ENCODE results near the gene CATSPERZ. TPM values are rescaled to one million over a fixed set of nuclear protein-coding genes. Genes with fewer than 3 reads are reported as not detected.

The CATSPERZ gene
- total RNA-seq, 1 donor from 2014 or later = not detected

DNA sequence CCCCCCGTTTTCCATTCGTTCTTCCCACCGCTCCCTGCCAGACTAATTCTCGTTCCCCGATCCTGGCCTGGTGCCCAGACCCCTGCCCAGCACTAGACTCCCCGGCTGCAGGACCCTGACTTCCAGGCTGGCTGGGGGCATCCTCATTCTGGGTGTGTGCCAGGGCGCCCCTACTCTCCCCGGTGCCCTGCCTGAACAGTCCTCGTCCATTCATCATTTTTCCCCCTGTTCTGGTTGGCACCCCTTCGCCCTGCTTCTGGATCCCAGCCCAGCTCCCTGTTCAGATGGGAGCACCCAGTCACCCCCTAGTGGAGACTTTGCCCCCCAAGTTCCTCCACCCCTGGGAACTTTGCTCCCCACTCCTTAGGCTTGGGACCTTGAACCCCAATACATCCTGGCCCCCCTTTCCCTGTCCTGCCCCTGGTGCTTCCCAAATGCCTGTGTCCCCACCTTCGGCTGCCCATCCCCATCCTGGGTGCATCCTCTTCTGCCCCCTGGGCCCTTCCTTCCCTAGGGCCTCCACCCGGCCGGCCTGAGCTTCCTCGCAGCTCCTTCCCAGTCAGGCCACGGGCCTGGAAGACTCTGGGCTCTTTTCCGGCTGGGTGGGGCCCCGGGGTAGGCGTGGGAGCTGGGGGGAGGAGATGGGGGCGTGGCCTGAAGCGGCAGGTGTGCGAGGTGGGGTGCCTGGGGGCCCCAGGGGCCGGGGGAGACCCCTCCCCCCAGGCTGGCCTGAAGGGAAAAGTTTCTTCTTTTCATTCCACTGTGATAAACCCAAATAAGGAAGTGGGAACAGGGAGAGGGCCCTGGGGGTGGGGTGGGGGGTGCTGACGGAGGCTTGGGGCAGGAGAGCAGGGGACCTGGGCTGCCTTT is 47.9 kb upstream of the CATSPERZ start:
- Histone ChIP-seq H3K27ac (peak overlapping the region; percentile 78), H3K27me3 (no peaks in the 10 kb centered on the region), H3K4me1 (peaks cover 35% of the 10 kb centered on the region), H3K9me3 (no peaks in the 10 kb centered on the region), H3K4me3 (peak overlapping the region; percentile 85 to 88), H3K36me3 (peaks cover 0 to 17% of the 10 kb centered on the region in 2 donors)
- DNase-seq (ENCODE audit: extremely low spot score in 2 of 2) = no peak
- intact Hi-C loops (cut with DNase I) = no loop called here
- TF ChIP-seq POLR2AphosphoS5 (IDR thresholded peaks at IDR 0.05; ENCODE audit: insufficient read depth in 1 of 2, low read depth in 1 of 2) (peak in 1 of 2 donors; percentile 32), POLR2A (IDR thresholded peaks at IDR 0.05) (no peak)

- Histone ChIP-seq H3K4me1 (peaks cover 35% of the 10 kb centered on the region), H3K27ac (peak overlapping the region; percentile 78), H3K36me3 (peaks cover 0 to 17% of the 10 kb centered on the region in 2 donors), H3K4me3 (peak overlapping the region in 1 of 2 donors; percentile 85), H3K27me3 (no peaks in the 10 kb centered on the region), H3K9me3 (no peaks in the 10 kb centered on the region)
- intact Hi-C loops (cut with DNase I) = no loop called here
- DNase-seq (ENCODE audit: extremely low spot score in 2 of 2) = no peak
- TF ChIP-seq, protein P1, sequence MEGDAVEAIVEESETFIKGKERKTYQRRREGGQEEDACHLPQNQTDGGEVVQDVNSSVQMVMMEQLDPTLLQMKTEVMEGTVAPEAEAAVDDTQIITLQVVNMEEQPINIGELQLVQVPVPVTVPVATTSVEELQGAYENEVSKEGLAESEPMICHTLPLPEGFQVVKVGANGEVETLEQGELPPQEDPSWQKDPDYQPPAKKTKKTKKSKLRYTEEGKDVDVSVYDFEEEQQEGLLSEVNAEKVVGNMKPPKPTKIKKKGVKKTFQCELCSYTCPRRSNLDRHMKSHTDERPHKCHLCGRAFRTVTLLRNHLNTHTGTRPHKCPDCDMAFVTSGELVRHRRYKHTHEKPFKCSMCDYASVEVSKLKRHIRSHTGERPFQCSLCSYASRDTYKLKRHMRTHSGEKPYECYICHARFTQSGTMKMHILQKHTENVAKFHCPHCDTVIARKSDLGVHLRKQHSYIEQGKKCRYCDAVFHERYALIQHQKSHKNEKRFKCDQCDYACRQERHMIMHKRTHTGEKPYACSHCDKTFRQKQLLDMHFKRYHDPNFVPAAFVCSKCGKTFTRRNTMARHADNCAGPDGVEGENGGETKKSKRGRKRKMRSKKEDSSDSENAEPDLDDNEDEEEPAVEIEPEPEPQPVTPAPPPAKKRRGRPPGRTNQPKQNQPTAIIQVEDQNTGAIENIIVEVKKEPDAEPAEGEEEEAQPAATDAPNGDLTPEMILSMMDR (IDR thresholded peaks at IDR 0.05) = no peak
- TF ChIP-seq POLR2A (IDR thresholded peaks at IDR 0.05) (no peak), POLR2AphosphoS5 (IDR thresholded peaks at IDR 0.05; ENCODE audit: insufficient read depth in 1 of 2, low read depth in 1 of 2) (no peak)
Measured at GRCh38 chr11:64253043-64253442, 47.1 kb upstream of the CATSPERZ start.

DNA sequence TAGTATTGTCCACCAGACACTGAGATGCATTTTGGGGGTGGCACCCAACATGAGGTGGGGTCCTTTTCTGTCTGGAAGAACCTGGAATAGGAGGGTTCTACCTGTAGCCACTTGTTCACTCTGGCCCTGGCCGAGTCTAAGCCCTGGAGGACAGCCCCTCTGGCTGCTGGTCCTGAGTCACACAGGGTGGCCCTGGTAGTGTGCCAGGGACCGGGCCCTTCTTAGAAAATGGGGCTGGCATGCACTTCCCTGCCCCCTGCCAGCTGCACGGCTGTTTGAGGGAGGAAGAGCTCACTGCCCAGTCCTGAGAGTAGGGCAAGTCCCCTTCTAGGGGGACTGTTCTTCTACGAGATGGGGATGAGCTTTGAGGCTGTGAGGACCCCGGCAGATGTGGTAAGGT is 46.7 kb upstream of the CATSPERZ start:
- TF ChIP-seq, protein P1 (IDR thresholded peaks at IDR 0.05) = no peak
- no peak for TF ChIP-seq POLR2A (IDR thresholded peaks at IDR 0.05)
- no peak for TF ChIP-seq POLR2AphosphoS5 (IDR thresholded peaks at IDR 0.05; ENCODE audit: insufficient read depth in 1 of 2, low read depth in 1 of 2)
- DNase-seq (ENCODE audit: extremely low spot score in 2 of 2) = no peak
- Histone ChIP-seq H3K27ac (no peak overlapping the region), H3K9me3 (no peaks in the 10 kb centered on the region), H3K4me3 (peak overlapping the region in 1 of 2 donors; percentile 85), H3K27me3 (no peaks in the 10 kb centered on the region), H3K4me1 (peaks cover 35% of the 10 kb centered on the region), H3K36me3 (peaks cover 0 to 21% of the 10 kb centered on the region in 2 donors)
- intact Hi-C loops (cut with DNase I) = no loop called here

GRCh38 chr11:64254326-64254725 is 45.8 kb upstream of the CATSPERZ start:
- H3K27me3 ChIP-seq = no peaks in the 10 kb centered on the region
- H3K36me3 ChIP-seq = peaks cover 0 to 27% of the 10 kb centered on the region in 2 donors
- intact Hi-C loops (cut with DNase I) = no loop called here
- H3K9me3 ChIP-seq = no peaks in the 10 kb centered on the region
- no peak overlapping the region for H3K4me3 ChIP-seq
- H3K27ac ChIP-seq = no peak overlapping the region
- TF ChIP-seq, protein P1 (IDR thresholded peaks at IDR 0.05) = no peak
- TF ChIP-seq POLR2AphosphoS5 (IDR thresholded peaks at IDR 0.05; ENCODE audit: insufficient read depth in 1 of 2, low read depth in 1 of 2) (no peak), POLR2A (IDR thresholded peaks at IDR 0.05) (no peak)
- DNase-seq (ENCODE audit: extremely low spot score in 2 of 2) = no peak
- H3K4me1 ChIP-seq = peaks cover 35% of the 10 kb centered on the region

GRCh38 chr11:64255135-64256128 is 44.7 kb upstream of the CATSPERZ start:
- Histone ChIP-seq H3K27me3 (no peaks in the 10 kb centered on the region), H3K4me1 (peaks cover 33% of the 10 kb centered on the region), H3K27ac (no peak overlapping the region), H3K9me3 (no peaks in the 10 kb centered on the region), H3K4me3 (no peak overlapping the region), H3K36me3 (peaks cover 0 to 33% of the 10 kb centered on the region in 2 donors)
- no peak for DNase-seq (ENCODE audit: extremely low spot score in 2 of 2)
- intact Hi-C loops (cut with DNase I) = no loop called here
- TF ChIP-seq, protein P1 (IDR thresholded peaks at IDR 0.05) = no peak
- TF ChIP-seq POLR2A (IDR thresholded peaks at IDR 0.05) (no peak), POLR2AphosphoS5 (IDR thresholded peaks at IDR 0.05; ENCODE audit: insufficient read depth in 1 of 2, low read depth in 1 of 2) (no peak)
